Renal cortex interstitium (tissue), 15 donors: ENCODE results near the gene MSL3. TPM values are rescaled to one million over a fixed set of nuclear protein-coding genes. Genes with fewer than 3 reads are reported as not detected.

Source experiments
- DNase-seq, 11 donors: peaks; one replicate each; pipeline ENCODE4 v3.0.0-alpha.2; 2013; ENCODE audit warnings: low read depth in 9 of 11, low spot score in 4 of 11; ENCODE audit errors: extremely low read depth in 1 of 11
- long read RNA-seq, 16 experiments: transcript quantifications; one replicate each; lab custom pipeline, GENCODE V29; 2026
- polyA plus RNA-seq, 3 donors: library from polyadenylated mRNA; unstranded; fragments of 120-200 nt; gene quantifications; one replicate each; pipeline ENCODE4 v1.2.1, GENCODE V29; 2013; ENCODE audit not compliant: insufficient read length in 3 of 3

Gene MSL3
- polyA plus RNA-seq: 10 to 100 TPM; 38.6 to 45.3 (median 39.9) TPM
- long read RNA-seq, donor 1, partial matches to known transcripts: 0 of 3 reads
- long read RNA-seq, donor 1, other reads (novel, unspliced or antisense): 0 of 3 reads
- long read RNA-seq, donor 2, partial matches to known transcripts: 6 of 10 reads
- long read RNA-seq, donor 2, other reads (novel, unspliced or antisense): 0 of 10 reads
- long read RNA-seq, donor 3, transcript MSL3-213 (3 exons, 549 nt): major isoform, 6 of 27 reads
- long read RNA-seq, donor 3, partial matches to known transcripts: 16 of 27 reads
- long read RNA-seq, donor 3, other reads (novel, unspliced or antisense): 0 of 27 reads
- long read RNA-seq, donor 4, full-length matches to known transcripts: 14 of 14 reads
- long read RNA-seq, donor 4, partial matches to known transcripts: 0 of 14 reads
- long read RNA-seq, donor 4, other reads (novel, unspliced or antisense): 0 of 14 reads
- long read RNA-seq, donor 5, full-length matches to known transcripts: 13 of 37 reads
- long read RNA-seq, donor 5, partial matches to known transcripts: 24 of 37 reads
- long read RNA-seq, donor 5, other reads (novel, unspliced or antisense): 0 of 37 reads
- long read RNA-seq, donor 6, full-length matches to known transcripts: 13 of 34 reads
- long read RNA-seq, donor 6, partial matches to known transcripts: 21 of 34 reads
- long read RNA-seq, donor 6, other reads (novel, unspliced or antisense): 0 of 34 reads
- long read RNA-seq, donor 7, partial matches to known transcripts: 17 of 30 reads
- long read RNA-seq, donor 7, other reads (novel, unspliced or antisense): 0 of 30 reads
- long read RNA-seq, donor 8, full-length matches to known transcripts: 10 of 56 reads
- long read RNA-seq, donor 8, partial matches to known transcripts: 46 of 56 reads
- long read RNA-seq, donor 8, other reads (novel, unspliced or antisense): 0 of 56 reads
- long read RNA-seq, donor 9, partial matches to known transcripts: 9 of 18 reads
- long read RNA-seq, donor 9, other reads (novel, unspliced or antisense): 0 of 18 reads
- long read RNA-seq, donor 10, partial matches to known transcripts: 30 of 37 reads
- long read RNA-seq, donor 10, other reads (novel, unspliced or antisense): 0 of 37 reads
- long read RNA-seq, donor 11, partial matches to known transcripts: 15 of 23 reads
- long read RNA-seq, donor 11, other reads (novel, unspliced or antisense): 0 of 23 reads
- long read RNA-seq, donor 12, partial matches to known transcripts: 0 of 2 reads
- long read RNA-seq, donor 12, other reads (novel, unspliced or antisense): 0 of 2 reads
- long read RNA-seq, donor 13, partial matches to known transcripts: 60 of 71 reads
- long read RNA-seq, donor 13, other reads (novel, unspliced or antisense): 0 of 71 reads
- long read RNA-seq, donor 14, full-length matches to known transcripts: 12 of 23 reads
- long read RNA-seq, donor 14, partial matches to known transcripts: 11 of 23 reads
- long read RNA-seq, donor 14, other reads (novel, unspliced or antisense): 0 of 23 reads
- long read RNA-seq, donor 15, partial matches to known transcripts: 0 of 7 reads
- long read RNA-seq, donor 15, other reads (novel, unspliced or antisense): 0 of 7 reads
- long read RNA-seq, donor 16, full-length matches to known transcripts: 34 of 80 reads
- long read RNA-seq, donor 16, partial matches to known transcripts: 46 of 80 reads
- long read RNA-seq, donor 16, other reads (novel, unspliced or antisense): 0 of 80 reads

- DNase-seq: peak in 4 of 11 donors; percentile 35 to 51 (median 42)
Observed at GRCh38 chrX:11757719-11758399, at the start of gene MSL3. Gene MSL3 (plus strand): TSS chrX:11758237. CDS start chrX:11758264, 27 bp downstream.

GRCh38 chrX:11722304-11722703 is 35.7 kb upstream of the MSL3 start:
- no peak for DNase-seq

GRCh38 chrX:11724122-11725017 is 33.7 kb upstream of the MSL3 start:
- peak in 8 of 11 donors; percentile 5 to 35 (median 12) for DNase-seq

GRCh38 chrX:11725631-11726442 is 32.2 kb upstream of the MSL3 start:
- no peak for DNase-seq

GRCh38 chrX:11728556-11728955 is 29.5 kb upstream of the MSL3 start:
- no peak for DNase-seq

- no peak for DNase-seq
Observed at GRCh38 chrX:11733614-11734013, 24.4 kb upstream of the MSL3 start.

GRCh38 chrX:11739776-11740175 is 18.3 kb upstream of the MSL3 start:
- DNase-seq: no peak

- DNase-seq: no peak
Observed at GRCh38 chrX:11740794-11741193, 17.2 kb upstream of the MSL3 start.

- DNase-seq: no peak
Observed at GRCh38 chrX:11741574-11741973, 16.5 kb upstream of the MSL3 start.

GRCh38 chrX:11745881-11746280 is 12.2 kb upstream of the MSL3 start:
- no peak for DNase-seq

- no peak for DNase-seq
Observed at GRCh38 chrX:11750046-11750445, 8.0 kb upstream of the MSL3 start.

GRCh38 chrX:11750694-11751093 is 7.3 kb upstream of the MSL3 start:
- no peak for DNase-seq

GRCh38 chrX:11751261-11751660 is 6.8 kb upstream of the MSL3 start:
- DNase-seq: no peak

GRCh38 chrX:11753668-11754067 is 4.4 kb upstream of the MSL3 start:
- DNase-seq: no peak

- no peak for DNase-seq
Observed at GRCh38 chrX:11754958-11755645, 2.9 kb upstream of the MSL3 start.
